Measurements from ENCODE around the gene UST.

Gene UST

DNA sequence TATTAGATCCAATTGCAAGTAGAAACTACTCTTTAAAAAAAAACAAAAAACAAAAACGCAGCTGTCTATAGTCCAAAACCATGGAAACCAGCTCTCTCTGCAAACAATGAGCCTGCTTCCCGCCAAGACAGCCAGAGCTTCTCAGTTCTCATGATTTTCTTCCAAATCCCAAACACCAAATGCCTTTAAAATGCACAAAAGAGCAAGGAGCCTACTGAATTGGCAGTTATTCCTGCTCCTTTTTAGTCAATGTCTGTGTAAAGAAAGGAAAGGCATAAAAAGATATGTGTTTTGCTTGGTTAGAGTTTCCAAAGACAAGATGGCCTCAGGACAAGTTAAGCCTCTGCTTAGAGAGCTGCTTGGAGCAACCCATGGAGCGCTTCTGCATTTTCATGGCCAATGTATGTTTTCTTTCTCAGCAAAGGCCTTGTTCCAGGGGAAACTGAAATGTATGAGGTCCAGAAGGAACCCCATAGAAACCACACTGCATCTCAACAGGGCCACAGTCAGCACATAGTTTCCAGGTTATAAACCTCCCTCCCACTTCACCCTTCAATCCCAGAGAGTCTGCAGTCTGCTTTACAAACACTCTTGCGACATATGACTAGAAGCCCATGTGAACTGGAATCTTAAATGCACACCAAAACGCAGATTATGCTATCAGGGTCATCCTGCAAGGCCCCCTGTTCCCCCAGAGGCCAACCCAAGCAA, 361.4 kb downstream of the UST start:
- no peaks in the 10 kb centered on the region for H3K79me2 ChIP-seq (ENCODE audit: insufficient read depth, low read length)
- no peaks in the 10 kb centered on the region for H3K36me3 ChIP-seq (ENCODE audit: low read length)
- no peak overlapping the region for H2AFZ ChIP-seq (ENCODE audit: low read depth, low read length, severe bottlenecking)
- TF ChIP-seq EZH2phosphoT487 (conservative IDR thresholded peaks at IDR 0.05; ENCODE audit: low read length) = no peak
- TF ChIP-seq, protein P1, sequence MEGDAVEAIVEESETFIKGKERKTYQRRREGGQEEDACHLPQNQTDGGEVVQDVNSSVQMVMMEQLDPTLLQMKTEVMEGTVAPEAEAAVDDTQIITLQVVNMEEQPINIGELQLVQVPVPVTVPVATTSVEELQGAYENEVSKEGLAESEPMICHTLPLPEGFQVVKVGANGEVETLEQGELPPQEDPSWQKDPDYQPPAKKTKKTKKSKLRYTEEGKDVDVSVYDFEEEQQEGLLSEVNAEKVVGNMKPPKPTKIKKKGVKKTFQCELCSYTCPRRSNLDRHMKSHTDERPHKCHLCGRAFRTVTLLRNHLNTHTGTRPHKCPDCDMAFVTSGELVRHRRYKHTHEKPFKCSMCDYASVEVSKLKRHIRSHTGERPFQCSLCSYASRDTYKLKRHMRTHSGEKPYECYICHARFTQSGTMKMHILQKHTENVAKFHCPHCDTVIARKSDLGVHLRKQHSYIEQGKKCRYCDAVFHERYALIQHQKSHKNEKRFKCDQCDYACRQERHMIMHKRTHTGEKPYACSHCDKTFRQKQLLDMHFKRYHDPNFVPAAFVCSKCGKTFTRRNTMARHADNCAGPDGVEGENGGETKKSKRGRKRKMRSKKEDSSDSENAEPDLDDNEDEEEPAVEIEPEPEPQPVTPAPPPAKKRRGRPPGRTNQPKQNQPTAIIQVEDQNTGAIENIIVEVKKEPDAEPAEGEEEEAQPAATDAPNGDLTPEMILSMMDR (IDR thresholded peaks at IDR 0.05; ENCODE audit: insufficient read depth, low read length, poor library complexity, severe bottlenecking) = no peak
- H4K20me1 ChIP-seq (ENCODE audit: low read depth, low read length) = no peaks in the 10 kb centered on the region
- no peak overlapping the region for H3K4me2 ChIP-seq (ENCODE audit: low read depth, low read length, poor library complexity, severe bottlenecking)
- H3K9me2 ChIP-seq (replicated peaks; ENCODE audit: insufficient read depth, low read length) = no peaks in the 10 kb centered on the region
- no peaks in the 10 kb centered on the region for H3K27me3 ChIP-seq (ENCODE audit: low read length)
- no peak overlapping the region for H3K9ac ChIP-seq (ENCODE audit: low read length)
- H3K9me3 ChIP-seq (ENCODE audit: insufficient read depth, low read length) = no peaks in the 10 kb centered on the region
- H3F3A ChIP-seq (ENCODE audit: insufficient read depth) = no peaks in the 10 kb centered on the region
- H3K4me3 ChIP-seq (ENCODE audit: insufficient read depth, low read length, poor library complexity, severe bottlenecking) = no peak overlapping the region
- no peak overlapping the region for H3K27ac ChIP-seq (ENCODE audit: low read depth, low read length)

DNA sequence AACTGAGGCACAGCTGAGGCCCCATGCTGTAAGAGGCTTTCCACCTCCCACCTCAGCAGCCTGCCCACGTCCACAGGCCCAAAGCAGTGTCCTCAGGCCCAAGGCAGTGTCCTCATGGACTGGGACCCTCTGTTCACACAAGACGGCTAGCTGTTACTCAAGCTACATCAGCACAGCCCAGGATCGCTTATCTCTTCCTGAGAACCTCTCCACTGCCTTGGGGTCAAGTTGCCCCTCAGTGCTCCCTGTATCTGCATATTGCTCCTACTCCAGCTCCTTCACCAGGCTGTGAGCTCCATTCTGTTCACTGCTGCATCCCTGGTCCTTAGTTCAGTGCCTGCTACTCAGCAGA, 361.9 kb downstream of the UST start:
- H3K9me2 ChIP-seq (replicated peaks; ENCODE audit: insufficient read depth, low read length) = no peaks in the 10 kb centered on the region
- H2AFZ ChIP-seq (ENCODE audit: low read depth, low read length, severe bottlenecking) = no peak overlapping the region
- no peaks in the 10 kb centered on the region for H3K79me2 ChIP-seq (ENCODE audit: insufficient read depth, low read length)
- no peaks in the 10 kb centered on the region for H3F3A ChIP-seq (ENCODE audit: insufficient read depth)
- H3K36me3 ChIP-seq (ENCODE audit: low read length) = no peaks in the 10 kb centered on the region
- no peak overlapping the region for H3K9ac ChIP-seq (ENCODE audit: low read length)
- H3K9me3 ChIP-seq (ENCODE audit: insufficient read depth, low read length) = no peaks in the 10 kb centered on the region
- no peak overlapping the region for H3K27ac ChIP-seq (ENCODE audit: low read depth, low read length)
- no peak for TF ChIP-seq EZH2phosphoT487 (conservative IDR thresholded peaks at IDR 0.05; ENCODE audit: low read length)
- TF ChIP-seq, protein P1 (IDR thresholded peaks at IDR 0.05; ENCODE audit: insufficient read depth, low read length, poor library complexity, severe bottlenecking) = no peak
- H3K4me3 ChIP-seq (ENCODE audit: insufficient read depth, low read length, poor library complexity, severe bottlenecking) = no peak overlapping the region
- H3K4me2 ChIP-seq (ENCODE audit: low read depth, low read length, poor library complexity, severe bottlenecking) = no peak overlapping the region
- H3K27me3 ChIP-seq (ENCODE audit: low read length) = no peaks in the 10 kb centered on the region
- H4K20me1 ChIP-seq (ENCODE audit: low read depth, low read length) = no peaks in the 10 kb centered on the region

GRCh38 chr6:149109397-149110070, 362.7 kb downstream of the UST start:
- Histone ChIP-seq H3K27ac (ENCODE audit: low read depth, low read length) (no peak overlapping the region), H3K9me2 (replicated peaks; ENCODE audit: insufficient read depth, low read length) (no peaks in the 10 kb centered on the region), H3F3A (ENCODE audit: insufficient read depth) (no peaks in the 10 kb centered on the region), H2AFZ (ENCODE audit: low read depth, low read length, severe bottlenecking) (no peak overlapping the region), H3K27me3 (ENCODE audit: low read length) (no peaks in the 10 kb centered on the region), H3K9ac (ENCODE audit: low read length) (no peak overlapping the region), H3K4me2 (ENCODE audit: low read depth, low read length, poor library complexity, severe bottlenecking) (no peak overlapping the region), H3K4me3 (ENCODE audit: insufficient read depth, low read length, poor library complexity, severe bottlenecking) (no peak overlapping the region), H3K9me3 (ENCODE audit: insufficient read depth, low read length) (no peaks in the 10 kb centered on the region), H3K36me3 (ENCODE audit: low read length) (no peaks in the 10 kb centered on the region), H4K20me1 (ENCODE audit: low read depth, low read length) (no peaks in the 10 kb centered on the region), H3K79me2 (ENCODE audit: insufficient read depth, low read length) (no peaks in the 10 kb centered on the region)
- TF ChIP-seq EZH2phosphoT487 (conservative IDR thresholded peaks at IDR 0.05; ENCODE audit: low read length) = no peak
- TF ChIP-seq, protein P1 (IDR thresholded peaks at IDR 0.05; ENCODE audit: insufficient read depth, low read length, poor library complexity, severe bottlenecking) = no peak

All from SU-DHL-6 (cell line).